HepG2 (cell line): ENCODE data around the gene CYP27B1. TPM values are rescaled to one million over a fixed set of nuclear protein-coding genes. Genes with fewer than 3 reads are reported as not detected.

Experiments used
- ARID4A ChIP-seq: sonication (generic); formaldehyde crosslinking; IDR thresholded peaks from 2 replicates; pipeline ENCODE4 v1.5.0; 2020; ENCODE audit warnings: mild to moderate bottlenecking, missing genetic modification reagents, borderline replicate concordance
- HMGXB4 ChIP-seq, 2 experiments: sonication (generic) in 1 of 2; formaldehyde crosslinking in 1 of 2; IDR thresholded peaks; 2 replicates each; pipeline versions ENCODE4 v1.4.0 to v1.6.1; 2018 to 2020; ENCODE audit warnings: missing genetic modification reagents in 2 of 2, borderline replicate concordance in 1 of 2, low read depth in 1 of 2, mild to moderate bottlenecking in 1 of 2, missing biosample characterization in 1 of 2
- HNRNPLL ChIP-seq: fragments of 200-400 bp; formaldehyde crosslinking; IDR thresholded peaks from 2 replicates; pipeline ENCODE4 v1.6.1; 2017; ENCODE audit warnings: mild to moderate bottlenecking, low read depth, low read length; ENCODE audit not compliant: poor library complexity, severe bottlenecking
- MTF2 ChIP-seq: sonication (generic); formaldehyde crosslinking; IDR thresholded peaks from 2 replicates; pipeline ENCODE4 v1.5.0; 2020; ENCODE audit warnings: missing genetic modification reagents, borderline replicate concordance
- PRDM15 ChIP-seq: sonication (generic); formaldehyde crosslinking; IDR thresholded peaks from 2 replicates; pipeline ENCODE4 v1.4.0; 2020; ENCODE audit warnings: missing genetic modification reagents
- USF2 ChIP-seq, 2 experiments: sonication (generic) in 1 of 2; formaldehyde crosslinking in 1 of 2; IDR thresholded peaks; 2 replicates each; pipeline versions ENCODE4 v1.5.1 to v1.6.1; 2011 to 2020; ENCODE audit warnings: borderline replicate concordance in 1 of 2, low read depth in 1 of 2, low read length in 1 of 2, mild to moderate bottlenecking in 1 of 2, missing genetic modification reagents in 1 of 2, moderate library complexity in 1 of 2
- YEATS4 ChIP-seq: sonication (generic); formaldehyde crosslinking; IDR thresholded peaks from 2 replicates; pipeline ENCODE4 v1.4.0; 2020; ENCODE audit warnings: missing genetic modification reagents, borderline replicate concordance
- ZBTB38 ChIP-seq: sonication (generic); formaldehyde crosslinking; IDR thresholded peaks from 2 replicates; pipeline ENCODE4 v1.5.1; 2020; ENCODE audit warnings: mild to moderate bottlenecking, missing genetic modification reagents
- ZMYM3 ChIP-seq: sonication (generic); formaldehyde crosslinking; IDR thresholded peaks from 2 replicates; pipeline ENCODE4 v1.5.1; 2020; ENCODE audit warnings: mild to moderate bottlenecking, missing genetic modification reagents
- ZNF619 ChIP-seq: sonication (generic); formaldehyde crosslinking; IDR thresholded peaks from 2 replicates; pipeline ENCODE4 v1.4.0; 2020; ENCODE audit warnings: mild to moderate bottlenecking, missing genetic modification reagents
- polyA plus RNA-seq, 8 experiments: library from polyadenylated mRNA; depleted of rRNA in 3 of 8; stranded (reverse) in 7 of 8; unstranded in 1 of 8; fragments of >200 nt; fragmentation: Illumina TruSeq in 4 of 8; extraction: Trizol in 4 of 8; gene quantifications; 2 replicates each; pipeline versions ENCODE4 v1.2.1 to v1.2.3, GENCODE V29; 2011 to 2016; ENCODE audit warnings: low read depth in 4 of 8, missing spikeins in 1 of 8, mixed read lengths in 1 of 8; ENCODE audit not compliant: insufficient read depth in 1 of 8
- total RNA-seq, 5 experiments: library from RNA; depleted of rRNA; stranded (reverse); fragments of >200 nt; fragmentation: Illumina TruSeq; extraction: Trizol; gene quantifications; 2 replicates each; pipeline ENCODE4 v1.2.3, GENCODE V29; 2016; ENCODE audit warnings: low read depth in 1 of 5

CYP27B1 gene
- total and polyA plus RNA-seq, 2 of the 13 experiments (the other 11 are each of a cell fraction or from before 2014, with no cell fraction given): 2.3 to 3.0 TPM

- TF ChIP-seq ZMYM3 (CRISPR knock-in tag) (peak; percentile 39; the same call in 1 of the 2 replicates), ARID4A (0 out of 2 replicates have a peak, but pooled peaks have one; percentile 32), ZBTB38 (CRISPR knock-in tag) (no peak), YEATS4 (no peak), MTF2 (CRISPR knock-in tag) (peak; percentile 37; the same call in 1 of the 2 replicates), ZNF619 (CRISPR knock-in tag) (no peak), HNRNPLL (peak; percentile 38), PRDM15 (peak; percentile 55; the same call in 1 of the 2 replicates), USF2 (IDR thresholded peaks at IDR 0.05; ENCODE audit: low read depth, low read length) (no peak), USF2 (CRISPR knock-in tag; IDR thresholded peaks at IDR 0.05; ENCODE audit: borderline replicate concordance) (no peak), HMGXB4 (CRISPR knock-in tag; IDR thresholded peaks at IDR 0.05; ENCODE audit: borderline replicate concordance in 1 of 2, low read depth in 1 of 2) (0 out of 4 replicates have a peak, but pooled peaks of 1 of the 2 experiments have one; percentile 22)
Observed at GRCh38 chr12:57737467-57738460, 29.1 kb downstream of the CYP27B1 start (continued).
